Small intestine (tissue), 7 donors: Measurements from ENCODE around the gene LRP8. TPM values are rescaled to one million over a fixed set of nuclear protein-coding genes. Genes with fewer than 3 reads are reported as not detected.
A peak's percentile ranks its signal among the peaks of the same experiment; 100 is the strongest.

Experiments used
- DNase-seq, 2 donors: peaks; one replicate each; pipeline versions ENCODE4 v3.0.0 to v3.0.0-alpha.2; 2013
- FAIRE-seq: peaks from 2 replicates; lab custom pipeline; 2012; peaks lifted over from hg19 to GRCh38; lab: Jason Lieb, UNC
- H3K27ac ChIP-seq, 3 donors: one replicate each; pipeline ENCODE4 v1.5.1; 2013; ENCODE audit warnings: low read length in 2 of 3, mild to moderate bottlenecking in 2 of 3, control low read depth in 1 of 3, inconsistent platforms in 1 of 3, low read depth in 1 of 3, moderate library complexity in 1 of 3
- H3K27me3 ChIP-seq, 3 donors: one replicate each; pipeline ENCODE4 v1.6.1; 2013; ENCODE audit warnings: low read length in 3 of 3, inconsistent platforms in 1 of 3; ENCODE audit not compliant: control insufficient read depth in 3 of 3, insufficient read depth in 3 of 3
- H3K36me3 ChIP-seq, 3 donors: one replicate each; pipeline ENCODE4 v1.6.1; 2013; ENCODE audit warnings: low read length in 3 of 3, inconsistent platforms in 1 of 3, low read depth in 1 of 3, mild to moderate bottlenecking in 1 of 3, moderate library complexity in 1 of 3; ENCODE audit not compliant: control insufficient read depth in 3 of 3, insufficient read depth in 2 of 3
- H3K4me1 ChIP-seq, 3 donors: one replicate each; pipeline ENCODE4 v1.6.1; 2013; ENCODE audit warnings: low read length in 2 of 3, inconsistent platforms in 1 of 3, low read depth in 1 of 3, mild to moderate bottlenecking in 1 of 3, moderate library complexity in 1 of 3; ENCODE audit not compliant: control insufficient read depth in 3 of 3, insufficient read depth in 2 of 3
- H3K4me3 ChIP-seq, 3 donors: one replicate each; pipeline ENCODE4 v1.5.1; 2013; ENCODE audit warnings: low read length in 3 of 3, control low read depth in 1 of 3, inconsistent platforms in 1 of 3, low read depth in 1 of 3, mild to moderate bottlenecking in 1 of 3, moderate library complexity in 1 of 3
- H3K9me3 ChIP-seq, 2 donors: one replicate each; pipeline ENCODE4 v1.6.1; 2013; ENCODE audit warnings: low read depth in 1 of 2, low read length in 1 of 2; ENCODE audit not compliant: control insufficient read depth in 2 of 2, insufficient read depth in 1 of 2
- WGBS, 3 donors: extraction: QIAGEN DNeasy Blood & Tissue Kit; methylation state at CpG; one replicate each; pipeline ENCODE4 v1.1.7; 2013; 5-methylcytosine and 5-hydroxymethylcytosine counted together
- polyA plus RNA-seq, 4 donors: library from polyadenylated mRNA; stranded (reverse) in 3 of 4; unstranded in 1 of 4; fragments of 200-250 nt in 3 of 4; fragments of 120-200 nt in 1 of 4; gene quantifications; one replicate each; pipeline versions ENCODE4 v1.2.1 to v1.2.3, GENCODE V29; 2013
- donor health status: healthy with polysubstance abuse.
- donor health status: control.
- donor health status: control.
- donor health status: Bipolar disorder and iron deficiency.
- donor health status: healthy.

LRP8 gene
- polyA plus RNA-seq, 4 donors = 0.27 to 4.5 (median 2.1) TPM; not detected in 1

DNA sequence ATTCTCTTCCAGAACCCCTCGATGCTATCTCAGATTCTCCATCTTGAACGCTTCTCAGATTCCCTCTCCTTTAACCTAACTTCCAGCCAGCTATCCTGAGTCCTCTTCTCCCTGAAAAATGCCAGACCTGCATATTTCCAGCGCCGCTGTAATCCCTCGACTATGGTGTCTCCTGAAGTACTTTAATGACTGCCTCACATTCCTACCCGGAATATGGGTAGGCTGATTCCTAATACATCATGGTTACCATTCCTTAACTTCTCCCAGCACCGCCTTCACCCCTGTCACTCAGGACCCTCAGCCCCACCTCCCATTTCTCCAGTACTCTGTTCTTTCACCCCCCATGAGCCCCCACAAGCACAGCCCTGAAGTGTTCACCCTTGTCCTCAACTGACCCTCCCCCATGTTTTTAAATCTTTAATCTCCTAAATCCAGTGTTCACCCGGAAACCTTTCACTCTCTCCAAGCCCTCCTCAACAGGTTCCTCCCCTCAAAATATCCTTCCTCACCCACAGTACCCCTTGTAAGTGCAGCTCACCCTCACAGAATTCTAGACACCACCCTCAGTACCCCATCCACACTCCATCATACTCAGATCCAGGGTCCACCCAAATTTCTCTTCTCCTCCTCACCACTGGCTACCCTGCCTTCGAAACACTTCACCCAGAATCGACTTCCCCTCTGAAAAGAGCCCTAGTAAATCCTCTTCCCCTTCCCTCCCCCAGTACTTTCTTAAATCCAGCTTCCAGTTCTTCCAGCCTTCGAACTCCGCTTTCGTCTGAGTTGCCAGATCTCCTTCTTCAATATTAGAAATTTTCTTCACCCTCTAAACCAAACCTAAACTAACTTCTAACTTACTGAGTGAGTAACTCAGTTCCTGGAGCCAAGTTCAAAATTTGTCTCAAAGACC is 130.3 kb downstream of the LRP8 start:
- Histone ChIP-seq H3K4me1 (peaks cover 3 to 26% (median 10%) of the 10 kb centered on the region in 3 donors), H3K4me3 (peak overlapping the region; percentile 91 to 94 (median 94)), H3K36me3 (peaks cover 1 to 6% (median 5%) of the 10 kb centered on the region in 3 donors), H3K27ac (peak overlapping the region; percentile 79 to 100 (median 99)), H3K9me3 (no peaks in the 10 kb centered on the region), H3K27me3 (no peaks in the 10 kb centered on the region)
- FAIRE-seq (no peak), DNase-seq (peak in 1 of 2 donors; percentile 54)
- WGBS, 3 donors = 27 to 32% (median 29%) methylated on average over 13 of the region's 13 CpGs

DNA sequence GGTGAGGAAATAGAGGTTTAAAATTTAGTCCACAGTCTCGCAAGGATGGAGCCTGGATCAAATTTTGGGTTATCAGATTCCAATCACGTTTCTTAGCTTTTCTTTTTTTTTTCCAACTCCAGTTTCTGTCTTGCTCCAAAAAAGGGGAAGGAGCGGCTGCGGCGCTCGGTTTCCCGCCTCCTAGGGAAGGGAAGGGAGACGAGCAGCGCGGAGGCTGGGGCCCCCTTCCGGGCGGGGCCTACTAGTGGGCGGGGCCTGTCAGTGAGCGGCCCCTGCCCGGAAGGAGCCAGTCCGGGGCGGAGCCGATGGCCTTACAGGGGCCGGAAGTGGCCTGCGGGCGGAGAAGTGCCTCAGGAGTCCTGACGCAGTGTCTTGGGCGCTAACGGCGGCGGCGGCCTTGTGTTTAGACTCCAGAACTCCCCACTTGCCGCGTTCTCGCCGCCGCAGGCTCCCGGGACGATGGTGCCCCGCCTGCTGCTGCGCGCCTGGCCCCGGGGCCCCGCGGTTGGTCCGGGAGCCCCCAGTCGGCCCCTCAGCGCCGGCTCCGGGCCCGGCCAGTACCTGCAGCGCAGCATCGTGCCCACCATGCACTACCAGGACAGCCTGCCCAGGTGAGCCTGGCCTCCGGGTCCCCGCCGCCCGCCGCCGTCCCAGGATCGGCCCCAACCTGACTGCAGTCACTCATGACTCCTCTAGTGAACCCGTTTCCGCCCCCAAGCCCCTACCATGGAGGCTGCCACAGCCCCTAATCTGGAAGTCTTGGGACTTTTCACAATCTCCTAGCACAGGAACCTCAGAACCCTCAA is 131.2 kb downstream of the LRP8 start, which contains the start of gene CPT2:
TSS of gene CPT2 (plus strand) at position 340 of the 806 bp plus-strand sequence. CDS start at position 460, 120 bp downstream.
- peaks cover 3 to 26% (median 10%) of the 10 kb centered on the region in 3 donors for H3K4me1 ChIP-seq
- DNase-seq (peak; percentile 93 to 95), FAIRE-seq (no peak)
- peaks cover 0 to 6% (median 2%) of the 10 kb centered on the region in 3 donors for H3K36me3 ChIP-seq
- no peaks in the 10 kb centered on the region for H3K27me3 ChIP-seq
- WGBS, 3 donors = 0% methylated on average over 39 to 57 of the region's 57 CpGs
- H3K27ac ChIP-seq = peak within 1 kb of the TSS; percentile 79 to 100 (median 99)
- no peaks in the 10 kb centered on the region for H3K9me3 ChIP-seq
- peak within 1 kb of the TSS; percentile 91 to 94 (median 94) for H3K4me3 ChIP-seq

DNA sequence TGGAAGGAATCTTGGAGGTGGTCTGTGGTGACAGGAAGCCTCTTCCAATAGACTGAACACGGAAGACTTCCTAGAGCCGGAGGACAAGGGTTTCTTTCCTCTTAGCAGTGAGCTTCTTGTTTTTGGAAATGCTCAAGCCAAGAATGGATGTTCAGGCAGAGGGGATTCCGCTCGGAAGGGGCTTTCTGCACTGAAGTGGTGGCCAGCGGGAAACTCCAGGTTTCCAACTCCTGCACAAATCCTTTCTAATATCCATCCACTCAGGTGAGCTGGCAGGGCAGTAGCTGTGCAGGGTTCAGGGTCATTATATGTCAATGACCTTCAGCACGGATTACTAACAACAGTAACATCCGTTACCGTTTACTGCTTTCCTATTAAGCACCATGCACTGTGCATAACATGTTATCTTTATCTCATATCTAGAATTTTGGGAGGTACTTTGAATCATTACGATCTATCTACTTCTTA is 131.8 kb downstream of the LRP8 start:
- Histone ChIP-seq H3K36me3 (peaks cover 0 to 6% (median 0%) of the 10 kb centered on the region in 3 donors), H3K27ac (peak overlapping the region; percentile 22 to 100 (median 79)), H3K9me3 (no peaks in the 10 kb centered on the region), H3K27me3 (peaks cover 0 to 1% (median 0%) of the 10 kb centered on the region in 3 donors), H3K4me3 (peak overlapping the region in 2 of 3 donors; percentile 91 to 94), H3K4me1 (peaks cover 3 to 26% (median 10%) of the 10 kb centered on the region in 3 donors)
- FAIRE-seq (no peak), DNase-seq (peak in 1 of 2 donors; percentile 43)
- WGBS, 3 donors = 26 to 36% (median 32%) methylated on average over 9 of the region's 9 CpGs

DNA sequence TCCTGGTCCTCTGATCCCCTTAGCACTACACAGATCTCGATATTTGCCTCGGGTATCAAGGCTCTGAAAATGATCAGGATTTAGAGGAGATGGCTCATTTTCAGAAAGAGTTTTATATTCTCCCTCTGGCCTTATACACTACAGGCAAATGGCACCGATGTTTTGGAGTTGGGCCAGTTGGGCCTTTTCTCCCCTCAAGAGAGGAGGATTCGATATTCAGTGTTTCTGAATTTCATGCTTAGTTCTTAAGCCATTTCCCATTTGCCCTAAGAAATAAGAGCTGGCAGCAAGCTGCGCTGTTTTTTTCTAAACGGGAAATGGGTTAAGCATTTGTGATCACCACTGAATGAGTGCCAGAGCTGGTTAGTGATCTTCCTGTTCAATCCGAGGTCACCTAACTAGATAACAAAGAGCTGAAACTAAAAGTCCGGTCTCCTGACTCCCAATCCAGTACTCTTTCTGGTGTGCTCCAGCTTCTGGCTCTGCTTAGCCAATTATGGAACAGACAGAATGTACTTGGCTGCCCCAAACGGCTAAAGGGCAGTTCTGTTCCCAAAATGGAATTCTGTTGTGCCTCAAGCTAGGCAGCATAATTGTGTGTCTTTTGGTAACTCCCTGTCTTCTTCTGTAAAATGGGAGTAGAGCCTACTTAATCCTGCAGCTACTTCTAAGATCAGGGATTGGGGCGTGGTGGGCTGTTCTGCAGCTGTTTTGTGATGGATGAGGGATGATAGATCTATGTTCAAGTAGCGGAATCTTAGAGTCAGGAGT is 132.4 kb downstream of the LRP8 start:
- Histone ChIP-seq H3K27me3 (peaks cover 0 to 3% (median 0%) of the 10 kb centered on the region in 3 donors), H3K9me3 (no peaks in the 10 kb centered on the region), H3K4me1 (peaks cover 3 to 26% (median 10%) of the 10 kb centered on the region in 3 donors), H3K27ac (peak overlapping the region in 1 of 3 donors; percentile 22), H3K4me3 (no peak overlapping the region), H3K36me3 (peaks cover 0 to 2% (median 0%) of the 10 kb centered on the region in 3 donors)
- WGBS, 3 donors = 77 to 80% (median 78%) methylated on average over 11 of the region's 11 CpGs
- DNase-seq (no peak), FAIRE-seq (no peak)

Other genes with a start within 250 kb of the LRP8 start
- gene SLC1A7, start 185.4 kb downstream of the LRP8 start, polyA plus RNA-seq = 1 to 10 TPM in 2 of 4 donors, under 1 TPM in 2; 0.32 to 9.2 (median 4.7) TPM
- gene CPT2, start 131.2 kb downstream of the LRP8 start, polyA plus RNA-seq = 10 to 100 TPM; 28.1 to 37.4 (median 35.3) TPM
- 10 to 100 TPM; 40.0 to 59.2 (median 49.6) TPM for gene CZIB, start 107.4 kb downstream of the LRP8 start, polyA plus RNA-seq
- gene MAGOH, start 89.6 kb downstream of the LRP8 start, polyA plus RNA-seq = 100 to 1,000 TPM in 1 of 4 donors, 10 to 100 TPM in 3; 70.3 to 116 (median 85.2) TPM
- not detected for gene DMRTB1, start 131.3 kb upstream of the LRP8 start, polyA plus RNA-seq